Spinal cord (tissue), 10 donors: ENCODE measurements around the gene SUPT6H. TPM values are rescaled to one million over a fixed set of nuclear protein-coding genes. Genes with fewer than 3 reads are reported as not detected.

ENCODE experiments used
- DNase-seq, 6 donors: peaks; one replicate each; pipeline versions ENCODE4 v3.0.0 to v3.0.0-alpha.2; 2013 to 2015; ENCODE audit warnings: low spot score in 6 of 6, low read depth in 4 of 6
- H3K27ac ChIP-seq: one replicate; pipeline ENCODE4 v1.5.1; 2013; ENCODE audit warnings: low read depth, low read length, control low read depth
- H3K27me3 ChIP-seq: one replicate; pipeline ENCODE4 v1.6.1; 2013; ENCODE audit warnings: low read length; ENCODE audit not compliant: control insufficient read depth, insufficient read depth
- H3K36me3 ChIP-seq: one replicate; pipeline ENCODE4 v1.6.1; 2013; ENCODE audit warnings: low read length; ENCODE audit not compliant: control insufficient read depth, insufficient read depth
- H3K4me1 ChIP-seq: one replicate; pipeline ENCODE4 v1.6.1; 2013; ENCODE audit warnings: low read length; ENCODE audit not compliant: control insufficient read depth, insufficient read depth
- H3K4me3 ChIP-seq: one replicate; pipeline ENCODE4 v1.5.1; 2013; ENCODE audit warnings: low read depth, low read length, control low read depth
- H3K9me3 ChIP-seq: one replicate; pipeline ENCODE4 v1.6.1; 2013; ENCODE audit warnings: low read length; ENCODE audit not compliant: control insufficient read depth, insufficient read depth
- WGBS: methylation state at CpG from one replicate; pipeline ENCODE4 v1.1.5; 2013; ENCODE audit warnings: missing lambda C conversion rate; ENCODE audit not compliant: insufficient coverage; 5-methylcytosine and 5-hydroxymethylcytosine counted together
- polyA plus RNA-seq, 2 donors: library from polyadenylated mRNA; unstranded; fragments of 120-200 nt; gene quantifications; one replicate each; pipeline ENCODE4 v1.2.1, GENCODE V29; 2013; ENCODE audit not compliant: insufficient read length in 2 of 2
- total RNA-seq, 2 donors: library from RNA; depleted of rRNA in 1 of 2; stranded (reverse); fragments of 120-200 nt in 1 of 2; fragments of >200 nt in 1 of 2; gene quantifications; one replicate each; pipeline versions ENCODE4 v1.2.3 to v1.2.4, GENCODE V29; 2013 to 2014
- donor health status: healthy.

SUPT6H gene
- total and polyA plus RNA-seq, 4 donors, result 46.8 to 63.7 (median 53.9) TPM

GRCh38 chr17:28689011-28689410, 27.0 kb downstream of the SUPT6H start:
- peaks cover 17% of the 10 kb centered on the region for H3K4me1 ChIP-seq
- peaks cover 88% of the 10 kb centered on the region for H3K36me3 ChIP-seq
- H3K27ac ChIP-seq, result no peak overlapping the region
- 100% methylated on average over 1 of the region's 3 CpGs for WGBS
- no peak for DNase-seq
- H3K4me3 ChIP-seq, result no peak overlapping the region
- H3K27me3 ChIP-seq, result no peaks in the 10 kb centered on the region
- H3K9me3 ChIP-seq, result no peaks in the 10 kb centered on the region

DNA sequence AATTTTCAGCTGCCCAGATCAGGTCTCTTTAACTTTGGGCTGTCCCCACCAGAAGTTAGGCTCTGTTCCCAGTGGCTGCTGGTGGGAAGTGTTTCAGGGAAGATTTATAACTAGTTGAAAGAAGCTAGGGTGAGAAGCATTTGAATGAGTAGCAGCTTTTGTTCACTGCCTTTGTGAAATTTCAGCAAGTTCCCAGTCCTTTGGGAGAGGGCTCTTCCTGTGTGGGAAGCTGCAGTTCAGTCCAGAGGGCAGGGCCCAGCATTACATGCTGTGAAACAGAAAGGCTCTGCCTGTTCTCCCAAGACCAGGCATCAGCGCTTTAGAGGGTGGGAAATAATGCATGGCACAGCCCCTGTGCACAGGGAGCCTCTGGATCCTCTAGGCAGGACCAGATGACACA, 31.9 kb downstream of the SUPT6H start:
- Histone ChIP-seq H3K4me3 (no peak overlapping the region), H3K27ac (peak overlapping the region; percentile 72), H3K9me3 (no peaks in the 10 kb centered on the region), H3K36me3 (peaks cover 87% of the 10 kb centered on the region), H3K27me3 (no peaks in the 10 kb centered on the region), H3K4me1 (peaks cover 29% of the 10 kb centered on the region)
- peak in 4 of 6 donors; percentile 47 to 88 (median 76) for DNase-seq
- WGBS, result 63% methylated on average over 1 of the region's 1 CpG

DNA sequence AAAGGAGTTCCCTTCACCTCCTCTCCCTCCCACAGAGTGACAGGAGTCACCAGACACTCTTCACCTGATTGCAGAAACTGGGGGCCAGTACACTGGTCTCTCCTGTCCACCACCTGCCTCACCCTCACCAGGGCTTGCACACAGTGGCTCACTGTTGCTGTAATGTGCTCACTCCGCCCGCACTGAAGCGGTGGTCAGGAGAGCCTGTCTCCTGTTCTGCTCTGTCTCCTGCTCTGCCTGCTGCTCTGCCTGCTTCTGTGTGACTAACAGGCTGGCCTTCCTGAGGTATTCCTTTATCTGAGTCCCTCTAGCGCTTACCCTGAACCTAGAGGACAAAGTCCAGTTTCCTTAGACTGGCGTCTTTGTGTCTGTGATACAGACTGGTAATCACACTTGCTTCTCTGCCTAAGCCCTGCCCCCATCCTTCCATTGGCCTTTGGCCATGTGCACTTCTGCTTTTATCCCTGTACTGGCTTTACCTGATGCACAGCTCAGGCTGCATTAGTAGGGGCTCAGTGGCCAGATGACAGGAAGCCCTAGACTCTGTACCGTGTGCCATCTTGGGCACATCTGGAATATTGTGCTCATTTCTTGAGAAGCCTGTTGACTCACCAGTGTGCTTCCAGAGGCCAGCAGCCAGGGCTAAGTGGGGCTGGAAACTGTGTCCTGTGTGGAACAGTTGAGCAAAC, 36.4 kb downstream of the SUPT6H start:
- H3K4me1 ChIP-seq, result peaks cover 54% of the 10 kb centered on the region
- DNase-seq, result no peak
- no peak overlapping the region for H3K27ac ChIP-seq
- no peaks in the 10 kb centered on the region for H3K27me3 ChIP-seq
- no peaks in the 10 kb centered on the region for H3K9me3 ChIP-seq
- 93% methylated on average over 6 of the region's 6 CpGs for WGBS
- H3K36me3 ChIP-seq, result peaks cover 92% of the 10 kb centered on the region
- no peak overlapping the region for H3K4me3 ChIP-seq

DNA sequence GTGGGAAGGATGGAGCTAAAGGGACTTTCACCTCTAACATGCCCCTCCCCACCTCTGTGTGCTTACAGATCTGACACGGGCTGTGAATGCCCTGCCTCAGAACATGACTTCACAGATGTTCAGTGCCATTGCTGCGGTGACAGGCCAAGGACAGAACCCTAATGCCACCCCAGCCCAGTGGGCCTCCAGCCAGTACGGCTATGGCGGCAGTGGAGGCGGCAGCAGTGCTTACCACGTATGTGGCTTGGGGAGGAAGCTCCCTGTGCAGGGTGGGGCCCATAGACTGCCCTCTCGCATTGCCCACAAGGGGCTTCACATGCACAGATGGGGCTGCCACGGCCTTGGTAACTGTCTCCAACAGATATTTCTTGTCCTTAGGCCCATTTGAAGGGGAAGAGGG, 38.3 kb downstream of the SUPT6H start:
- Histone ChIP-seq H3K9me3 (no peaks in the 10 kb centered on the region), H3K27ac (no peak overlapping the region), H3K4me3 (no peak overlapping the region), H3K36me3 (peaks cover 98% of the 10 kb centered on the region), H3K27me3 (no peaks in the 10 kb centered on the region), H3K4me1 (peaks cover 55% of the 10 kb centered on the region)
- DNase-seq, result no peak
- WGBS, result 92% methylated on average over 8 of the region's 8 CpGs

DNA sequence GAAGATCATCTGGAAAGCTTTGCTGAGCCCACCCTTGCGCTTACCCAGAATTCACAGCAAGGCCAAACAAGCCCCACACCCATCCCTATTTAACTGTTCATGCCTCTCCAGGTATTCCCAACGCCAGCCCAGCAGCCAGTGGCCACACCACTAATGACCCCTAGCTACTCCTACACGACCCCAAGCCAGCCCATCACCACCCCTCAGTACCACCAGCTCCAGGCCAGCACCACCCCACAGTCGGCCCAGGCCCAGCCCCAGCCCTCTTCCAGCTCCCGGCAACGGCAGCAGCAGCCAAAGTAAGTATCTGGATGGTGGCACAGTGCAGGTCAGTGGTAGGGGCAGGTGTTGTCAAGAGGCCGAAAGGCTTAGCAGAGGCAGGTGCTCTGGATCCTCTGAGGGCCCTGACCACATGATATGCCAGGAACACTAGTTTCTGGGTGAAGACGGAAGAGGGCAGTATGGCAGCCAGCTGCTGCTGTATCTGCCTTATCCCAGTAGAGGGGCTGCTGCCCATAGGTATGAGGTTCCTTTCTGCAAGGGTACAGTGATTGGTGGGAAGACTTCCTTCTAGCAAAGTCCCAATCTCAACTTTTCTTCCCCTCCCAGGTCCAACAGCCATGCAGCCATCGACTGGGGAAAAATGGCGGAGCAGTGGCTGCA, 39.0 kb downstream of the SUPT6H start:
- 95% methylated on average over 8 of the region's 10 CpGs for WGBS
- Histone ChIP-seq H3K9me3 (no peaks in the 10 kb centered on the region), H3K27ac (peak overlapping the region; percentile 91), H3K27me3 (no peaks in the 10 kb centered on the region), H3K36me3 (peaks cover 98% of the 10 kb centered on the region), H3K4me3 (no peak overlapping the region), H3K4me1 (peaks cover 49% of the 10 kb centered on the region)
- no peak for DNase-seq

- H3K27me3 ChIP-seq, result no peaks in the 10 kb centered on the region
- no peak overlapping the region for H3K4me3 ChIP-seq
- H3K27ac ChIP-seq, result peak overlapping the region; percentile 91
- peak in 2 of 6 donors; percentile 82 to 86 for DNase-seq
- H3K9me3 ChIP-seq, result no peaks in the 10 kb centered on the region
- 39% methylated on average over 9 of the region's 10 CpGs for whole genome bisulfite sequencing
- H3K4me1 ChIP-seq, result peaks cover 49% of the 10 kb centered on the region
- H3K36me3 ChIP-seq, result peaks cover 95% of the 10 kb centered on the region
Observed at GRCh38 chr17:28702026-28702751, 40.2 kb downstream of the SUPT6H start.

DNA sequence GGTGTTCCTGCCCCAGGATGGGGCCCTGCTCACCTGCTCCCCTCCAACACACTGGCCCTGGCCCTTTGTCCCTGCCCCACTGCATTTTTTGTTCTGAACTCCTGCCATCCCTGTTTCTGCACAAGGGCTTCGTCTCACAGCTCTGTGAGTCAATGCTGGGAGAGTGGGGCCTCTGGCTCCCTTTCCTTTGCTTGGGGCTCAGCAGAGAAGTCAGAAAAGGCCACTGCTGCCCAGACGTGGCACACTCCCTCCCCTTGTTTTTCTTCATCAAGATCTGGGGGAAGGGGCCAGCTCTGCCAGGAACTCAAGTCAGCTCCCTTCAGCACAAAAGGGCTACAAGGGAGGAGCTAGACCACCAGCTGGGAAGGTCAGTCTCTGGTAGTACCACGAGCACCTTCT, 40.7 kb downstream of the SUPT6H start:
- DNase-seq, result peak in 1 of 6 donors; percentile 28
- 14% methylated on average over 2 of the region's 3 CpGs for WGBS
- Histone ChIP-seq H3K27ac (peak overlapping the region; percentile 91), H3K9me3 (no peaks in the 10 kb centered on the region), H3K27me3 (no peaks in the 10 kb centered on the region), H3K36me3 (peaks cover 91% of the 10 kb centered on the region), H3K4me3 (no peak overlapping the region), H3K4me1 (peaks cover 49% of the 10 kb centered on the region)

- Histone ChIP-seq H3K9me3 (no peaks in the 10 kb centered on the region), H3K27ac (peak overlapping the region; percentile 91), H3K4me3 (no peak overlapping the region), H3K4me1 (peaks cover 49% of the 10 kb centered on the region), H3K27me3 (no peaks in the 10 kb centered on the region), H3K36me3 (peaks cover 82% of the 10 kb centered on the region)
- WGBS, result 54% methylated on average over 11 of the region's 16 CpGs
- no peak for DNase-seq
Observed at GRCh38 chr17:28703552-28704218, 41.7 kb downstream of the SUPT6H start.

DNA sequence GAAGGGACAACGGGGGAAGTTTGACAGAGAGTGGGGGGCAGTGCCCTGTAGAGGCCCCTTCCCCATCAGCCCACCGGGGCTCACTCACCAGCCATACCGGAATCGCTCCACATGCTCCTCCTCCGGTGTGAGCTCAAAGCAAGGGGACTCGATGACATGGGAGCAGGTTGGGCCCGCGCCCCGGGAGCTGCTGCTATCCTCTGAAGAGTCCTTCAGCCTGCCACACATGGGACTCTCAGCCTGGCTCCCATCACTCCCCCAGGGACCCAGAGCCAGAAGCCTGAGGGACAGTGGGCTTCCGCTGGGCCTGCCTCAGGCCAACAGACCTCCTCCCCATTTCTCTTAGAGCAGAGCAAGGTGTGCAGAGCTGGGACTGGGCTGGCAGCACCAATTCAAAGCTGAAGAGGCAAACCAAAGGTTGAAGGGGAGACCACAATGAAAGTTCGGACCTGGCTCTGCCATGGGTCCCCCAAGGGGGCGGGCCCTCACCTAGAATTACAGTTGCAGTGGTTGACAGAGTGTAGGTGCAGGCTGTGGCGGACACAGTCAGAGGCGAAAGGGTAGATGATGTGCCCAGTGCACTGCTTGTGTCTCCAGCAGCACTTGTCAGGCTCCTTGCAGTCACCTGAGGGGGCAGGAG, 42.3 kb downstream of the SUPT6H start:
- H3K27me3 ChIP-seq, result no peaks in the 10 kb centered on the region
- no peaks in the 10 kb centered on the region for H3K9me3 ChIP-seq
- 99% methylated on average over 12 of the region's 14 CpGs for WGBS
- peak overlapping the region; percentile 91 for H3K27ac ChIP-seq
- H3K4me1 ChIP-seq, result peaks cover 53% of the 10 kb centered on the region
- peaks cover 75% of the 10 kb centered on the region for H3K36me3 ChIP-seq
- H3K4me3 ChIP-seq, result no peak overlapping the region
- no peak for DNase-seq
